ENCODE measurements around the gene ZBTB20. TPM values are rescaled to one million over a fixed set of nuclear protein-coding genes. Genes with fewer than 3 reads are reported as not detected.

ZBTB20 gene
- total RNA-seq, 1 donor from 2014 or later = 19.1 TPM

DNA sequence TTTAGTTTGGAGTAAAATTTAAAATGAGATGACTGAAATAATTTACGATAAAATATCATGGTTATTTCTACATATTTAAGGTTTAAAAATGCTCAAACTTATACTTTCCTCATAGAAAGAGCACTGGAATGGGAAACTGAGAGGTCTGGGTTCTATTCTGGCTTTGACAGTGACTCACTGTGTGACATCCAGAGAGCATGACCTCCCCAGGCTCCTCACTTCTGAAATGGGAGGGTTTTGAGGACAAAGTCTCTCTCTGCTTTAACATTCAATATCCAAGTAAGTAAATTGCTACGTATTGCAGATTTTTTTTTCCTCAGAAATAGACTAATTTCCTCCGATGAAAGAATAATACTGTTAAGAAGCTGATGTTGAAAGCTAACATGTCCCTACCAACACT, 618.6 kb downstream of the ZBTB20 start:
- no peaks in the 10 kb centered on the region for H3K27me3 Mint-ChIP-seq (ENCODE audit: unreplicated experiment)
- peaks cover 4% of the 10 kb centered on the region for H3K36me3 Mint-ChIP-seq (ENCODE audit: unreplicated experiment)
- no peak for DNase-seq (ENCODE audit: extremely low spot score, unreplicated experiment)
- H3K4me3 Mint-ChIP-seq (ENCODE audit: unreplicated experiment) = no peak overlapping the region
- peaks cover 9% of the 10 kb centered on the region for H3K9me3 Mint-ChIP-seq (ENCODE audit: unreplicated experiment)
- H3K4me1 Mint-ChIP-seq (ENCODE audit: unreplicated experiment) = no peaks in the 10 kb centered on the region
- TF ChIP-seq, protein P1, sequence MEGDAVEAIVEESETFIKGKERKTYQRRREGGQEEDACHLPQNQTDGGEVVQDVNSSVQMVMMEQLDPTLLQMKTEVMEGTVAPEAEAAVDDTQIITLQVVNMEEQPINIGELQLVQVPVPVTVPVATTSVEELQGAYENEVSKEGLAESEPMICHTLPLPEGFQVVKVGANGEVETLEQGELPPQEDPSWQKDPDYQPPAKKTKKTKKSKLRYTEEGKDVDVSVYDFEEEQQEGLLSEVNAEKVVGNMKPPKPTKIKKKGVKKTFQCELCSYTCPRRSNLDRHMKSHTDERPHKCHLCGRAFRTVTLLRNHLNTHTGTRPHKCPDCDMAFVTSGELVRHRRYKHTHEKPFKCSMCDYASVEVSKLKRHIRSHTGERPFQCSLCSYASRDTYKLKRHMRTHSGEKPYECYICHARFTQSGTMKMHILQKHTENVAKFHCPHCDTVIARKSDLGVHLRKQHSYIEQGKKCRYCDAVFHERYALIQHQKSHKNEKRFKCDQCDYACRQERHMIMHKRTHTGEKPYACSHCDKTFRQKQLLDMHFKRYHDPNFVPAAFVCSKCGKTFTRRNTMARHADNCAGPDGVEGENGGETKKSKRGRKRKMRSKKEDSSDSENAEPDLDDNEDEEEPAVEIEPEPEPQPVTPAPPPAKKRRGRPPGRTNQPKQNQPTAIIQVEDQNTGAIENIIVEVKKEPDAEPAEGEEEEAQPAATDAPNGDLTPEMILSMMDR (IDR thresholded peaks at IDR 0.05) = no peak
- H3K27ac Mint-ChIP-seq (ENCODE audit: unreplicated experiment) = no peak overlapping the region

DNA sequence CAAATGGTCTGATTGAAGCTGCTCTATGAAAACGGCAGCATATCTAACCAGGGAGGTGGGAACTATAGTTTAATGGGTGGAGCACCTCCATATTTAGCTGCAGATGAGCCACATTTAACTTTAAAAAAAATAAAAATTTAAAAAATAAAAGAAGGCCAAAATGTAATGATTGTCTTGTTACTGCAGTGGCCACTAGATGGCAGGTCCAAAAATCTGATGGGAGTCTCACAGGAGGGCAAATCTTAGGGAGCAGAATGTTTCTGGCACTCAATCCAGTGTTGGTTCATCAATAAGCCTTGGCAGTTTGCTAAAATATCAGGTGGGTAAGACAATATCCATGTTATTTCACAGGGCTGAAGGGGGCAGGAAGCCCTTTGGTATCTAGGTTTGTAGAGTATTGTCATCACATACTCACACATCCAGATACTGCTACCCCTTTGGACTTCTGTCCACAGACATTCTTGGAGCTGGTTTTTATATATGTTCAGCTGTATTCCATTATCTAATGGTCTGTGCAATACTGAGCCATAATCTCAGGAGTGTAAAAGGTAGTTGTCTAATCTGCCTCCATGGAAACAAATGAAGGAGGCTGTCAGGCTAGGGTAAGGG, 619.9 kb downstream of the ZBTB20 start:
- no peaks in the 10 kb centered on the region for H3K4me1 Mint-ChIP-seq (ENCODE audit: unreplicated experiment)
- no peak overlapping the region for H3K27ac Mint-ChIP-seq (ENCODE audit: unreplicated experiment)
- H3K27me3 Mint-ChIP-seq (ENCODE audit: unreplicated experiment) = no peaks in the 10 kb centered on the region
- no peak overlapping the region for H3K4me3 Mint-ChIP-seq (ENCODE audit: unreplicated experiment)
- H3K36me3 Mint-ChIP-seq (ENCODE audit: unreplicated experiment) = no peaks in the 10 kb centered on the region
- no peaks in the 10 kb centered on the region for H3K9me3 Mint-ChIP-seq (ENCODE audit: unreplicated experiment)
- TF ChIP-seq, protein P1 (IDR thresholded peaks at IDR 0.05) = peak; percentile 58
- no peak for DNase-seq (ENCODE audit: extremely low spot score, unreplicated experiment)

DNA sequence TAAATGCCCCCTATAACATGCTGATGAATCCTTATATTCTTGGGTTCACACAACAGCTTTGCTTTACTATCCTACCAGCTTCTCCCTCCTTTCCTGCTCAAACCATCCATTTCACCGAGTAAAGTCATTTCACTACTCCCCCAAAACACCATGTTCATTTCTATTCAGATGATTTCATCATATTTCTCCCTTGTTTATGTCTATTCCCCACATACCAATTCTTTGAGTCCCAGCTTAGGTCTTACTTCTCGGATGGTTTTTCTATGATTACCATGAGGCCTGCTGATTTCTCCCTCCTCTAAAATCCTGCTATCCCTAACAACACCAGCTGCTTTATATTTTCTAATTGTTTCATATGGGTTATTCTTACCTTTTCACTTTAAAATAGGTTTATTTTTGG, 621.8 kb downstream of the ZBTB20 start:
- DNase-seq (ENCODE audit: extremely low spot score, unreplicated experiment) = no peak
- no peak overlapping the region for H3K4me3 Mint-ChIP-seq (ENCODE audit: unreplicated experiment)
- no peak overlapping the region for H3K27ac Mint-ChIP-seq (ENCODE audit: unreplicated experiment)
- TF ChIP-seq, protein P1 (IDR thresholded peaks at IDR 0.05) = no peak
- no peaks in the 10 kb centered on the region for H3K27me3 Mint-ChIP-seq (ENCODE audit: unreplicated experiment)
- H3K4me1 Mint-ChIP-seq (ENCODE audit: unreplicated experiment) = no peaks in the 10 kb centered on the region
- H3K36me3 Mint-ChIP-seq (ENCODE audit: unreplicated experiment) = no peaks in the 10 kb centered on the region
- H3K9me3 Mint-ChIP-seq (ENCODE audit: unreplicated experiment) = no peaks in the 10 kb centered on the region

- no peaks in the 10 kb centered on the region for H3K9me3 Mint-ChIP-seq (ENCODE audit: unreplicated experiment)
- no peak overlapping the region for H3K27ac Mint-ChIP-seq (ENCODE audit: unreplicated experiment)
- no peaks in the 10 kb centered on the region for H3K4me1 Mint-ChIP-seq (ENCODE audit: unreplicated experiment)
- TF ChIP-seq, protein P1 (IDR thresholded peaks at IDR 0.05) = no peak
- DNase-seq (ENCODE audit: extremely low spot score, unreplicated experiment) = no peak
- H3K4me3 Mint-ChIP-seq (ENCODE audit: unreplicated experiment) = no peak overlapping the region
- no peaks in the 10 kb centered on the region for H3K36me3 Mint-ChIP-seq (ENCODE audit: unreplicated experiment)
- no peaks in the 10 kb centered on the region for H3K27me3 Mint-ChIP-seq (ENCODE audit: unreplicated experiment)
Observed at GRCh38 chr3:114519415-114519814, 627.7 kb downstream of the ZBTB20 start.

DNA sequence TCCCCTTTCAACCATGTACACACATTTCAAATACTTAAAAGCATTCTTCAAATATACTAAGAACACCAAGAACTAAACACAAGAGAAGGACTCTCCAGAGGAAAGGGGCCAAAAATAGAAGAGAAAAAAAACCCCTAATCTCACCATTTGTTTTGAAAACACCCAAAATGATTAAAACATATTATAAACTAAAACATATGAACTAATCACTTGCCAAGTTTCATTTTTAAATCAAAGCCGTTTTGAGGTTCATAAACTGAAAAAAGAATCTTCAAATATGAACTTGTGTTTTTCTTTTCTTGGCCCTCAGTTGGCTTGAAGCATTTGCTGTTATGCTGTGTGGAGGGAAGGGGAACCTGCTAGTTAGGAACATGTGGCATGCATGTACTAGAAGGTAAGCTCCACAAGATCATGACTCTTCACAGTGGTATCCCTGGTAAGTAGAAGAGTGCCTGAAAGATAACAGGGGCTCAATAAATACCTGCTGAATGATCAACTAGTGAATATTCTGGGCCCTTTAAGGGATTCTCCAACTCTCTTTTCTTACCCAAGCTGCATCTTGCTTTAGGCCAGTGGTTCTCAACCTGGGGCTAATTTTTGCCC, 628.8 kb downstream of the ZBTB20 start:
- no peak overlapping the region for H3K4me3 Mint-ChIP-seq (ENCODE audit: unreplicated experiment)
- no peaks in the 10 kb centered on the region for H3K9me3 Mint-ChIP-seq (ENCODE audit: unreplicated experiment)
- H3K4me1 Mint-ChIP-seq (ENCODE audit: unreplicated experiment) = no peaks in the 10 kb centered on the region
- DNase-seq (ENCODE audit: extremely low spot score, unreplicated experiment) = no peak
- TF ChIP-seq, protein P1 (IDR thresholded peaks at IDR 0.05) = no peak
- H3K36me3 Mint-ChIP-seq (ENCODE audit: unreplicated experiment) = no peaks in the 10 kb centered on the region
- no peak overlapping the region for H3K27ac Mint-ChIP-seq (ENCODE audit: unreplicated experiment)
- H3K27me3 Mint-ChIP-seq (ENCODE audit: unreplicated experiment) = no peaks in the 10 kb centered on the region
